HG03354 (cell line): ENCODE measurements around the gene CCR1.

ENCODE experiments used
- ATAC-seq: cut with Tn5 transposase; IDR thresholded peaks from one replicate; pipeline ENCODE4 v1.9.1; 2021; ENCODE audit warnings: mild to moderate bottlenecking; ENCODE audit not compliant: unreplicated experiment, poor library complexity, severe bottlenecking

CCR1 gene

GRCh38 chr3:46208167-46208704, at the start of gene CCR1:
Gene CCR1 (minus strand): TSS chr3:46208313. CDS start chr3:46204313, 4,000 bp downstream.
- peak; percentile 77 for ATAC-seq

GRCh38 chr3:46252980-46253379, 44.9 kb upstream of the CCR1 start:
- no peak for ATAC-seq

GRCh38 chr3:46245146-46245545, 37.0 kb upstream of the CCR1 start:
- ATAC-seq = no peak

GRCh38 chr3:46243560-46243959, 35.4 kb upstream of the CCR1 start:
- ATAC-seq = no peak

- no peak for ATAC-seq
Measured at GRCh38 chr3:46242120-46242519, 34.0 kb upstream of the CCR1 start, which contains the start of gene CCR3. Gene CCR3 (plus strand): TSS chr3:46242460. CDS start chr3:46265159, 22,699 bp downstream.

GRCh38 chr3:46239952-46240351, 31.8 kb upstream of the CCR1 start:
- no peak for ATAC-seq

GRCh38 chr3:46239301-46239938, 31.3 kb upstream of the CCR1 start:
- no peak for ATAC-seq

- ATAC-seq = no peak
Measured at GRCh38 chr3:46238386-46238785, 30.3 kb upstream of the CCR1 start.

GRCh38 chr3:46236294-46237054, 28.4 kb upstream of the CCR1 start:
- ATAC-seq = no peak

- no peak for ATAC-seq
Measured at GRCh38 chr3:46235425-46235824, 27.3 kb upstream of the CCR1 start.

GRCh38 chr3:46233194-46233593, 25.1 kb upstream of the CCR1 start:
- no peak for ATAC-seq

GRCh38 chr3:46231323-46231722, 23.2 kb upstream of the CCR1 start:
- no peak for ATAC-seq

- ATAC-seq = no peak
Measured at GRCh38 chr3:46228260-46229242, 20.4 kb upstream of the CCR1 start.

- no peak for ATAC-seq
Measured at GRCh38 chr3:46222435-46223161, 14.5 kb upstream of the CCR1 start.

- ATAC-seq = no peak
Measured at GRCh38 chr3:46221938-46222337, 13.8 kb upstream of the CCR1 start.

- ATAC-seq = no peak
Measured at GRCh38 chr3:46221391-46221790, 13.3 kb upstream of the CCR1 start.

- no peak for ATAC-seq
Measured at GRCh38 chr3:46218196-46218709, 10.1 kb upstream of the CCR1 start.

GRCh38 chr3:46215810-46216414, 7.8 kb upstream of the CCR1 start:
- ATAC-seq = no peak
